ENCODE results near the gene ZSCAN18.

The ZSCAN18 gene

DNA sequence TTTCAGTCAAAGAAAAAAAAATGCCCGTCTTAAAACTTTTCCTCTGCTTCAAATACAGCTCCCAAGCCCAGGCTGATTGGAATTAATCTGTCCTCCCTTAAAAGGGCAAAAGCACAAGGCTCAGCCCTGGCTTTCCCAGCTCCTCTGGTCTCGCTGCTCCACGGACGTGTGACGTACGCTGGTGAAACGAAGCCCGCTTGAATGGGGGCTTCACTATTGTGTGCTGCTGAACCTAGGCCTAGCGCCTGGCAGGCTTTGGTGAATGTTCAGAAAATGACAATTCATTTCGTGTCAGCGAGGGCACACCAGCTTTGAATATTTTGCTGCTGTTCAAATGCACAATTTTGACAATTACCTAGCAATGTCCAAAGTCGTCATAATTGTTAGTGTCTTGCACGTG is 39.6 kb downstream of the ZSCAN18 start:
- Histone ChIP-seq H3K4me3 (replicated peaks; ENCODE audit: insufficient read depth, low read length) (no peak overlapping the region), H3K27me3 (ENCODE audit: insufficient read depth, poor library complexity, severe bottlenecking) (no peaks in the 10 kb centered on the region), H3K27ac (replicated peaks) (no peak overlapping the region)
- TF ChIP-seq GABPA (IDR thresholded peaks at IDR 0.05; ENCODE audit: low read depth), result no peak
- DNase-seq (ENCODE audit: low read depth in 1 of 2, low spot score in 1 of 2), result no peak

- no peak for DNase-seq (ENCODE audit: low read depth in 1 of 2, low spot score in 1 of 2)
- Histone ChIP-seq H3K4me3 (replicated peaks; ENCODE audit: insufficient read depth, low read length) (no peak overlapping the region), H3K27ac (replicated peaks) (no peak overlapping the region), H3K27me3 (ENCODE audit: insufficient read depth, poor library complexity, severe bottlenecking) (no peaks in the 10 kb centered on the region)
- TF ChIP-seq SPI1 (IDR thresholded peaks at IDR 0.05; ENCODE audit: borderline replicate concordance, low read depth), result no peak
Observed at GRCh38 chr19:58056861-58057260, 41.2 kb downstream of the ZSCAN18 start.

GRCh38 chr19:58056261-58056660 is 41.8 kb downstream of the ZSCAN18 start:
- Histone ChIP-seq H3K27ac (replicated peaks) (no peak overlapping the region), H3K4me3 (replicated peaks; ENCODE audit: insufficient read depth, low read length) (no peak overlapping the region), H3K27me3 (ENCODE audit: insufficient read depth, poor library complexity, severe bottlenecking) (no peaks in the 10 kb centered on the region)
- no peak for TF ChIP-seq CTCF (IDR thresholded peaks at IDR 0.05; ENCODE audit: insufficient read depth, low read length)
- TF ChIP-seq GABPA (IDR thresholded peaks at IDR 0.05; ENCODE audit: low read depth), result no peak
- TF ChIP-seq SPI1 (IDR thresholded peaks at IDR 0.05; ENCODE audit: borderline replicate concordance, low read depth), result no peak
- no peak for TF ChIP-seq REST (IDR thresholded peaks at IDR 0.05; ENCODE audit: insufficient replicate concordance, low read depth)
- no peak for DNase-seq (ENCODE audit: low read depth in 1 of 2, low spot score in 1 of 2)

DNA sequence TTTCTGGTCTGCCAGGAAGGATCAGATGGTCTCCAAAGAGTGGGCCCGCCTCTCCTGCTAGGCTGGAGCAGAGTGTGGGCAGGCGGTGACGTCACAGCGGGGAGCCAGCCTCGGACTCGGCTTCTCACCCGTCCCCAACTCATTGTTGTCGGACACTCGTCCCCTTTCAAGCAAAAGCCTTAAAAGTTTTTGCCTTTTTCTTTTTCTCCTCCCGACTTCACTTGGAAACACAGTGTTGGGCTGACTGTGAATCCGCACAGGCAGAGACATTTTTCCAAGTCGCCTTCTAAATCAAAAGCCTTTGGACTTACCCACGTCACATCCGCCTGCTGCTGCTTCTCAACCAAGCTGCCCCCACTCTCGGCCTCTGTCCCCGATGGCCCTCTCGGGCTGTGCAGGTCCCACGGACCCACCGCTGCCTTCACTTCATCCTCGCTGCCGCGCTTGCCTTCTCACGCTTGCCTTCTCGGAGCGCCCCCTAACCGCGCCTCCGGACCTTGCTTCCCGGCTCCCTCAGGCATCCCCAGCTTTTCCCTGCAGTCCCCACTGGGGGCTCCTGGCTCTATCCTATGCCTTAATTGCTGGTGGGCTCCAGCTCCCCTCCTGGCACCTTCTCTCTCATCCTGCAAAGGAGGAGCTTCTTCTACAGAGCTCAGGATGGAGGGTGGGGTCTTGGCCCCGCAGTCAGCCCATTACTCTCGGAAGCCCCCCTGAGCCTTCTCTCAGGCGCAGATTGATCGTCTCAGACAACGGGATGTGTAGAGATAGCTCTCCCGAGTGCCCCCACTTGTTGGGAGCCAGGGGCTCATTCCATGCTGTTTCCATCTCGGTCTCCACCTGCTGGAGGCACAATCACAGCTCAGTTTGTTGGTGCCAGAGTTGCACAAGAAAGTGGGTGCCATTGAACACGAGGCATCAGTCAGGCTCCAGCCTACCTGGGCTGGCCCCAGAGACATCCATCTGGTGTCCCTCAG is 42.8 kb downstream of the ZSCAN18 start:
- TF ChIP-seq REST (IDR thresholded peaks at IDR 0.05; ENCODE audit: insufficient replicate concordance, low read depth) (no peak), GABPA (IDR thresholded peaks at IDR 0.05; ENCODE audit: low read depth) (no peak), SPI1 (IDR thresholded peaks at IDR 0.05; ENCODE audit: borderline replicate concordance, low read depth) (no peak), CTCF (IDR thresholded peaks at IDR 0.05; ENCODE audit: insufficient read depth, low read length) (no peak), POLR2AphosphoS5 (IDR thresholded peaks at IDR 0.05; ENCODE audit: low read depth) (no peak)
- Histone ChIP-seq H3K27me3 (ENCODE audit: insufficient read depth, poor library complexity, severe bottlenecking) (no peaks in the 10 kb centered on the region), H3K4me3 (replicated peaks; ENCODE audit: insufficient read depth, low read length) (no peak overlapping the region), H3K27ac (replicated peaks) (no peak overlapping the region)
- no peak for DNase-seq (ENCODE audit: low read depth in 1 of 2, low spot score in 1 of 2)
